CD4-positive, alpha-beta T cell treated with Interleukin-2 at 100 ng/mL for 4 hours (primary cell): ENCODE results near the gene ATP6V0C.
A peak's percentile ranks its signal among the peaks of the same experiment; 100 is the strongest.

ENCODE experiments used
- DNase-seq: peaks from one replicate; pipeline ENCODE4 v3.0.0-alpha.2; 2020; ENCODE audit warnings: low spot score

The ATP6V0C gene

DNA sequence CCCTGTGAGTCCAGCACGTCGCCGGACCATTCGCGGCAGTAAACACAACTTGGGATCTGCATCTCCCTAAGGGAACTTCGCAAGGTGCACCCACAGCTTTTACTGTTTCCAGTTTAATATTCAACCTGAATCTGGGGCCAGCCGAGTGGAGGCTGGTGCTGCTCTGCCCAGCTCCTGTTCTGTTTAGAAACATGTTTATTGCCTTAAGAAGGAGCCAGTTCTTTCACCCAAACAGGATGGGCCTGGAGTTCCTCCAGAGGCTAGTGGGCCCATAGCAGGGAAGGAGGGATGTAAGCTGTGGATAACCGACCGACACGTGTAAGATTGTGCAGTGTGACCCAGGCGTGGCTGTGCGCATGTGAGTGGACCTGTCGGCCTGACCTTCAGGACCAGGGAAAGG, 21.5 kb upstream of the ATP6V0C start:
- no peak for DNase-seq

DNA sequence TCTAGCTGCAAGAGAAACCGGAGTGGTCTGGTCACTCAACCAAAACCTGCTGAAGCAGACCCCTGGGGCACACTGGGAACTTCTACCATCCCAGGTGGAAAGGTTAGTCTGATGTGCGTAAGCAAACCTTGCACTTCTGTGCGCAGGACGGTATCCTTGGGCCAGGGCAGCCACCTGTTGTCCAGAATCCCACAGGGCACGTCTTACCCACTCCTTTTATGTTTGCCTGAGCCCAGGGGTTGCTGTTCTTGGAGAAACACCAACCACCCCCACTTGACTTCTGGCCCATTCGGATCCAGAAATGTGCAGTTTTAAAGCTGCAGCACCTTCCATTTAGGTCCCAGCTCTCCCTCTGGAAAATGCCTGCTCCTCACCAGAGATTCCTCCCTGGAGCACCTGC, 20.1 kb upstream of the ATP6V0C start:
- no peak for DNase-seq

GRCh38 chr16:2494616-2495015, 19.1 kb upstream of the ATP6V0C start:
- no peak for DNase-seq

DNA sequence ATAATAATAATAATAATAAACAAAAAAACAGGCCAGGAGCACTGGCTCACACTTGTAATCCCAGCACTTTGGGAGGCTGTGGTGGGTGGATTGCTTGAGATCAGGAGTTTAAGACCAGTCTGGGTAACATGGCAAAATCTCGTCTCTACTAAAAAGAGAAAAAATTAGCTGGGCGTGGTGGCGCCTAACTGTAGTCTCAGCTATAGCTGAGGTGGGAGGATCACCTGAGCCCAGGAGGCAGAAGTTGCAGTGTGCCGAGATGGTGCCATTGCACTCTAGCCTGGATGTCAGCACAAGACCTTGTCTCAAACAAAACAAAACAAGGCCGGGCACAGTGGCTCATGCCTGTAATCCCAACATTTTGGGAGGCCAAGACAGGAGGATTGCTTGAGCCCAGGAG, 18.7 kb upstream of the ATP6V0C start:
- no peak for DNase-seq

DNA sequence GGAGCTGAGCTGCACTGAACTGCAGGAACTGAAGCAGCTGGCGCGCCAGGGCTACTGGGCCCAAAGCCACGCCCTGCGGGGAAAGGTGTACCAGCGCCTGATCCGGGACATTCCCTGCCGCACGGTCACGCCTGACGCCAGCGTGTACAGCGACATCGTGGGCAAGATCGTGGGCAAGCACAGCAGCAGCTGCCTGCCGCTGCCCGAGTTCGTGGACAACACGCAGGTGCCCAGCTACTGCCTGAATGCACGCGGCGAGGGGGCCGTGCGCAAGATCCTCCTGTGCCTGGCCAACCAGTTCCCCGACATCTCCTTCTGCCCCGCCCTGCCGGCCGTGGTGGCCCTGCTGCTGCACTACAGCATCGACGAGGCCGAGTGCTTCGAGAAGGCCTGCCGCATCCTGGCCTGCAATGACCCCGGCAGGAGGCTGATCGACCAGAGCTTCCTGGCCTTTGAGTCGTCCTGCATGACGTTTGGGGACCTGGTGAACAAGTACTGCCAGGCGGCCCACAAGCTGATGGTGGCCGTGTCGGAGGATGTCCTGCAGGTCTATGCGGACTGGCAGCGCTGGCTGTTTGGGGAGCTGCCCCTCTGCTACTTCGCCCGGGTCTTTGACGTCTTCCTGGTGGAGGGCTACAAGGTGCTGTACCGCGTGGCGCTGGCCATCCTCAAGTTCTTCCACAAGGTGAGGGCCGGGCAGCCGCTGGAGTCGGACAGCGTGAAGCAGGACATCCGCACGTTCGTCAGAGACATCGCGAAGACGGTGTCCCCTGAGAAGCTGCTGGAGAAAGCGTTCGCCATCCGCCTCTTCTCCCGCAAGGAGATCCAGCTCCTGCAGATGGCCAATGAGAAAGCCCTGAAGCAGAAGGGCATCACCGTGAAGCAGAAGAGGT, 17.3 kb upstream of the ATP6V0C start:
- DNase-seq: no peak

- DNase-seq: no peak
Observed at GRCh38 chr16:2497116-2497630, 16.6 kb upstream of the ATP6V0C start.

DNA sequence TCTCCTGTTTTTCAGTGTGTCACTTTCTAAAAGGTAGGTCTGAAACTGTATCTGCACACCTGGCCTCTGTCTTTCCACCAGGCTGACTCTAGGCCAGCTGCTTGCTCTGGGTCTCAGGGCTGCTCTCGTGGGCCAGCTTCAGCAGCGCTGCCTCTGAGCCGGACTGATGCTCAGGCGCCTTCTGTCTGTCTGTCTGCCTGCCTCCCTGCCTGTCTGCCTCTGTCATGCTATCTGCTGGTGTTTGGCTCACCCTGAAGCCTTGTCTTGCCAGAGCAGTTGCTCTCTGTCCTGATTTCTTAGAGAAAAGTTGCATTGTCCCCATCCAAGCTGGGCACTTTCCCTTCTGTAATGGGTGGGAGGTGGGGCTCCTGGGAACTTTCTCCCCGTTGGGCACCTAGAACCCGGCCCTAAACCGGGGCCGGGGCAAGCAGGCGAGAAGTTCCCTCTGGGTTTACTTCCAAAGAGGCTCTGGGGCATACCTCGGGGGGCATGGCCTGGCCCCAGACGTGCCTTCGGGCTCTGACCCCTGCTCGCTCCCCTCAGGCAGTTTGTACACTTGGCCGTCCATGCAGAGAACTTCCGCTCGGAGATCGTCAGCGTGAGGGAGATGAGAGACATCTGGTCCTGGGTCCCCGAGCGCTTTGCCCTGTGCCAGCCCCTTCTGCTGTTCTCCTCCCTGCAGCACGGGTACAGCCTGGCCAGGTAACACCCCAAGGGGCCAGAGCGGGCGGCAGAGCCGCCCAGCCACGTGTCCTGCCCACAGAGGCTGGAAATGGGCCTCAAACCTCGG, 15.9 kb upstream of the ATP6V0C start:
- no peak for DNase-seq

DNA sequence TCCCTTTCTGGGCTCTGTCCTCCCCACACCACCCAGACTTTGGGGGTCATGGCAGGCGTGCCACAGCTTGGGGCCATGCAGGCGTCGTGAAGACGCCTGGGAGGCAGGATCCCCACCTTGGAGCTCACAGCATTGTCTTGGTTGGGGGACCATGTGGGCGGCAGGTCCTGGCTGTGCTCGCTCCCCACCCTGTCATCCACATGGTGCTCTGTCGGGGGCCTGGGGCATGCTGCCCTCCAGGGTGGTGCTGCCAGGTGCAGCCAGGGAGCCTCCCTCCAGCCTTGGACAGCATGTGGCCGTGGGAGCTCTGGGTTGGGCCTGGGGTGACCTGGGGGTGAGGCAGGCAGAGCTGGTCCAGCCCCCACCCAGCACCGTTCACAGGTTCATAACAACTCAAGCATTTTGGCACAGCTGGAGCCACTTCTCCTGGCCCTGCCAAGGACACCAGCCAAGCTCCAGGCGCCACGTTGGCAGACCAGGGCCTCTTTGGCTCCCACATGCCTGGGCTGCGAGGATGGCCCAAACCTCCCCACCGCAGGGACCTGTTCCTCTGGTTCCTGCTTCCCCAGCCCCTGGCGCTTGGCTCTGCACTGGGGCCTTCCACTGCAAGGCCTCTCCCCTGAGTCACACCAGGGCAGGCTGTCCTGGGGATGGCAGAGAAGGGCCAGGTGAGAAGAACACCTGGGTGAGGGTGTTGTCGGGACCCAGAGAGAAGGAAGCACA, 15.1 kb upstream of the ATP6V0C start:
- DNase-seq: no peak

- no peak for DNase-seq
Observed at GRCh38 chr16:2499454-2499853, 14.3 kb upstream of the ATP6V0C start.

GRCh38 chr16:2499890-2500429, 13.8 kb upstream of the ATP6V0C start:
- DNase-seq: no peak

GRCh38 chr16:2500430-2500917, 13.3 kb upstream of the ATP6V0C start:
- no peak for DNase-seq

DNA sequence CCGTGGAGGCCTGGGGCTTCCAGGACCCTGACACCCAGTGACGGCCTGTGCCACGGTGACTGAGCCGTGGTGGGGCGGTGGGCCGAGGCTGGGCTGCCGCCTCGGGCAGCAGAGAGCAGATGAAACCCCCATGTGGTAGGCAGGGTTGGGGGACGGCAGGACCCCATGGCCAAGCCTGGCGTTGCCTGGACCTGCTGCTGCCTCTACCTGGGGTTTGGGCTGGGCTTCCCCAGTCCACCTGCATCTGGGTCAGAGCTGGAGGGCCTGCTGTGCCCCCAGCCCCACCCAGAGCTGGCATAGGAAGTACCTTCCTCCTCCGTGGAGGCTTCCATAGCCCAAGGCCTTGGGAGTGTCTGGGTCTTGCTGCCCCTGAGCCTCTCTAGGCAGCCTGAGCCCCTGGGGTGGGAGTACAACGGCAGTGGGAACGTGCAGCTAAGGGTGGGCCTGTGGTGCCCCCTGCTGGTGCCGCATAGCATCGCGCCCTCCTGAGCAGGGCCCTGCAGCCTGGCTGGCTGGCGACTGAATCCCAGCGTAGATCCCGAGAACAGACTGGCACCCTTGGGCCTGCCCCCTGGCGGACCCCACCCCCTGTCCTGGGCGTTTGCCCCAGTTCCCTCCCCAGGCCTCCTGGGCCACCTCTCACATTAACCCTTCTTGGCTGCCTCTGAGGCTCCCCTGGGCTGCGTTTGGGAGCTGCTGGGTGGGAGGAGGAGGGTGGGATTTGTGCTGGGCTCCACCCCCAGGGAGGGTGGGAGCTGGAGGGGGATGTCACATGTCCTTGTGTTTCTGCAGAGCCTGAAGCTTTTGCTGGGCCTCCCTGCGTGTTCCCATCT, 12.6 kb upstream of the ATP6V0C start:
- peak; percentile 79 for DNase-seq

DNA sequence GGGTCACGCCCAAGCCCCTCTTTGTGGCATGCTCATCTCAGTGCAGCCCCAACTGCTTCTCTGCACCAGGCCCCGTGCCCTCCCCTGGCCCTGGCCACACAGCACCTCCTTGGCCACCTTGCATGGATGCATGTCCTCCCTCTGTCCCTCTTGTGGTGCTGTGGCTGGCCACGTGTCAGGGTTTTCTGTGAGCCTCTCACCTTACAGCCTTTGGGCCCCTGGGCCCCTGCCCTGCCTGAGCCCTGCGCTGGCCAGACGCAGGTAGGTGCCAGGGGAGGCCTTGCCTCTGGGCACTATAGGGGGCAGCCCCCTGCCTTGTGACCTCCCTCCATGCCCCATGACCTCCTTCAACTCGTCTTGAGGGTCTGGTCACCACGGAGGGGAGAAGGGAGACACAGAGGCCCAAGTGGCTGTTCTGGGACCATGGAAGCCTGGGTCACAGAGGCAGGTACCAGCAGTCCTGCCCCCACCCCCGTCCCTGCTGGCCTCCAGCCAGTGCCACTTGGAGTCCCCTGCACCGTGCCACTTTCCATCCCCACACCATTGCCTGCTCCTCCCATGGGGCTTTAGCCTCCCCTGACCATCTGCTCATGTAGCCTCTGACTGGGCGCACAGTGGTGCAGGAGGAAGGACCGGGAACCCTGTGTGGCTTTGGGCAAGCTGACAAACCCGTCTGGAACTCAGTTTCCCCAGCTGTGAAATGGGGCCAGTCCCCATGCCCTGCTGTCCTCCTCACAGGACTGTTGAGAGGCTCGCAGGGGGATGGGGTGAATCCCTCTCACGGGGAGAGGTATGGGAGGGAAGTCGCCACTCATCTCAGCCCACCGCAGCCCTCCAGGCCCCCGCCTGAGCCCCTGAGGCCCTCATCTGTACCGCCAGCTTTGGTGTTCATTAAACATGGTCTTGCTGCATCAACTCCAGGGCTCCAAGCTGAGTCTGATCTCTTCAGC, 11.5 kb upstream of the ATP6V0C start:
- no peak for DNase-seq

GRCh38 chr16:2505695-2506094, 8.1 kb upstream of the ATP6V0C start:
- no peak for DNase-seq

DNA sequence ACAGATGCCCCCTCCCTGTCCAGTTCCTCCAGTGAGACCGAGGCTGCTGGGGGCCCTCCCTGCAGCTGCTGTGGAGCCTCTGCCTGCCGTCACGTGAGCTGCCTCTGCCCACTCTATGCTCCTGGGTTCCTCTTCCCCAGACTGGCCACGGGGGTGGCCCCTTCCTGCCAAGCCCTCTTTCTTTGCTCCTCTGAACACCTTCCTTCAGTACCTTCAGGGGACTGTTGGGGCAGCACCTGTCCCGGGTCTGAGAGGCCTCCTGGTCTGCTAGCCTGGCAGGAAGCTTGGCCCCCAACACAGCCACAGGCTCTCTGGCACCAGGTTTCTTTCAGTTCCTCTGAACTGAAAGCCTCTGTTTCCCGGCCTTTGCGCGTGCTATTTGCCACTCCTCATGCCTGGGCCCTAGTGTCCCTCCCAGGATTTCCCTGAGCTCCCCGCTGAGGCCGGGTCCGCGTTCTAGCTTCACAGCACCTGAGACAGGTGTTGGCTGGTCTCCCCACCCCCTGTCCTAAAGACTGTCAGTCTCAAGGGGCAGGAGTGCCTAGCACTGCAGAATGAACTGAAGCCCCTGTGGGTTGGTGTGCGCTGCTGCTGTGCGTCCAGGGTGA, 6.6 kb upstream of the ATP6V0C start:
- DNase-seq: no peak

GRCh38 chr16:2507665-2508064, 6.1 kb upstream of the ATP6V0C start:
- DNase-seq: no peak

GRCh38 chr16:2508722-2509400, 4.9 kb upstream of the ATP6V0C start:
- no peak for DNase-seq

- DNase-seq: no peak
Observed at GRCh38 chr16:2511128-2511800, 2.5 kb upstream of the ATP6V0C start.
